Prostate gland (tissue), 2 donors: ENCODE measurements around the gene CHPF. TPM values are rescaled to one million over a fixed set of nuclear protein-coding genes. Genes with fewer than 3 reads are reported as not detected.

Source experiments
- DNase-seq: peaks from one replicate; pipeline ENCODE4 v3.0.0-alpha.2; 2019; ENCODE audit warnings: low spot score
- H3K27ac ChIP-seq, 2 donors: fragments of 200-600 bp; sonication (generic); 2 replicates each; pipeline ENCODE4 v1.5.1; 2017 to 2019
- H3K27me3 ChIP-seq: fragments of 200-600 bp; sonication (generic); replicated peaks from 2 replicates; pipeline ENCODE4 v1.5.1; 2019; ENCODE audit not compliant: insufficient read depth
- H3K36me3 ChIP-seq, 2 donors: fragments of 200-600 bp; sonication (generic); 1 replicate in 1 of 2; 2 replicates in 1 of 2; pipeline versions ENCODE4 v1.5.1 to v1.8.1; 2017 to 2019
- H3K4me1 ChIP-seq: fragments of 200-600 bp; sonication (generic); replicated peaks from 2 replicates; pipeline ENCODE4 v1.5.1; 2019
- H3K4me3 ChIP-seq, 2 donors: fragments of 200-600 bp; sonication (generic); 2 replicates each; pipeline ENCODE4 v1.5.1; 2017 to 2019
- H3K9me3 ChIP-seq: fragments of 200-600 bp; sonication (generic); 2 replicates; pipeline ENCODE4 v1.5.1; 2017
- POLR2A ChIP-seq: fragments of 450-650 bp; IDR thresholded peaks from one replicate; pipeline ENCODE4 v1.6.1; 2016; ENCODE audit warnings: antibody characterized with exemption, mild to moderate bottlenecking
- POLR2AphosphoS5 ChIP-seq: sonication (generic); formaldehyde crosslinking; IDR thresholded peaks from one replicate; pipeline ENCODE4 v1.6.1; 2017; ENCODE audit warnings: antibody characterized with exemption
- WGBS: methylation state at CpG from one replicate; pipeline ENCODE4 v1.1.5; 2018; 5-methylcytosine and 5-hydroxymethylcytosine counted together
- intact Hi-C: fragments of 100-400 bp; cut with DNase I; formaldehyde crosslinking; loops from one replicate; pipeline ENCODE4 v1.14.2; 2022
- total RNA-seq, 2 donors: library from RNA; depleted of rRNA; stranded (reverse); fragments of >200 nt; gene quantifications; one replicate each; pipeline ENCODE4 v1.1.0, GENCODE V29; 2016
- TF ChIP-seq, protein P1 (sequence below), 4 experiments: fragments of 200-600 bp in 2 of 4; fragments of 450-650 bp in 2 of 4; sonication (generic) in 2 of 4; IDR thresholded peaks; 1 replicate in 3 of 4; 2 replicates in 1 of 4; pipeline ENCODE4 v1.5.1; 2016 to 2019; ENCODE audit warnings: antibody characterized with exemption in 4 of 4, mild to moderate bottlenecking in 2 of 4, moderate library complexity in 2 of 4

CHPF gene
- total RNA-seq, 2 donors from 2014 or later: 150 to 819 TPM

DNA sequence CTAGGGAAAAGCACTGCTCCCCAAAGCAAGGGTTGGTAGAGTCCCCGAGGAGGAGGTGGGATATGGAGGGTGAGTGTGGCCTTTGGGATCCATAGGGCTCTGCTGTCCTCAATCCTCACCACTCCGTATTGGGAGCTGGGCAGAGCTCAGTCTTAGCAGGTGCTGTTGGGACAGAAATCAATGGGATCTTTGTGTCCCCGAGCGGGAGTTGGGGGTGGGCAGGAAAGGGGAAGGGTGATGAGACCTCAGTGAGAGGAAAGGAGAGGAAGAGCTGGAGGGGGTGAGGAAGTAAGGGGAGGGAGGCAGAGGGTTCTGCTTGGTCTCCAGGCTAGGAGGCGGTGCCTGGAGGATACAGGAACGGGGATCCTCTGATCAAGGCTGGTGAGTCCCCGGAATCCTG lies 26.7 kb downstream of the CHPF start:
- intact Hi-C loops: loop anchor here (10.0 kb wide), 1 partner anchor 342 kb away; the partner anchor contains the start of genes CNPPD1, RETREG2 and SLC23A3
- no peaks in the 10 kb centered on the region for H3K36me3 ChIP-seq
- H3K4me1 ChIP-seq: no peaks in the 10 kb centered on the region
- no peak overlapping the region for H3K27ac ChIP-seq
- no peak overlapping the region for H3K4me3 ChIP-seq
- 73% methylated on average over 7 of the region's 7 CpGs for WGBS
- DNase-seq: no peak
- TF ChIP-seq POLR2A (no peak), POLR2AphosphoS5 (no peak)
- TF ChIP-seq, protein P1, sequence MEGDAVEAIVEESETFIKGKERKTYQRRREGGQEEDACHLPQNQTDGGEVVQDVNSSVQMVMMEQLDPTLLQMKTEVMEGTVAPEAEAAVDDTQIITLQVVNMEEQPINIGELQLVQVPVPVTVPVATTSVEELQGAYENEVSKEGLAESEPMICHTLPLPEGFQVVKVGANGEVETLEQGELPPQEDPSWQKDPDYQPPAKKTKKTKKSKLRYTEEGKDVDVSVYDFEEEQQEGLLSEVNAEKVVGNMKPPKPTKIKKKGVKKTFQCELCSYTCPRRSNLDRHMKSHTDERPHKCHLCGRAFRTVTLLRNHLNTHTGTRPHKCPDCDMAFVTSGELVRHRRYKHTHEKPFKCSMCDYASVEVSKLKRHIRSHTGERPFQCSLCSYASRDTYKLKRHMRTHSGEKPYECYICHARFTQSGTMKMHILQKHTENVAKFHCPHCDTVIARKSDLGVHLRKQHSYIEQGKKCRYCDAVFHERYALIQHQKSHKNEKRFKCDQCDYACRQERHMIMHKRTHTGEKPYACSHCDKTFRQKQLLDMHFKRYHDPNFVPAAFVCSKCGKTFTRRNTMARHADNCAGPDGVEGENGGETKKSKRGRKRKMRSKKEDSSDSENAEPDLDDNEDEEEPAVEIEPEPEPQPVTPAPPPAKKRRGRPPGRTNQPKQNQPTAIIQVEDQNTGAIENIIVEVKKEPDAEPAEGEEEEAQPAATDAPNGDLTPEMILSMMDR (IDR thresholded peaks at IDR 0.05): no peak
- H3K9me3 ChIP-seq: no peaks in the 10 kb centered on the region
- peaks cover 9% of the 10 kb centered on the region for H3K27me3 ChIP-seq

DNA sequence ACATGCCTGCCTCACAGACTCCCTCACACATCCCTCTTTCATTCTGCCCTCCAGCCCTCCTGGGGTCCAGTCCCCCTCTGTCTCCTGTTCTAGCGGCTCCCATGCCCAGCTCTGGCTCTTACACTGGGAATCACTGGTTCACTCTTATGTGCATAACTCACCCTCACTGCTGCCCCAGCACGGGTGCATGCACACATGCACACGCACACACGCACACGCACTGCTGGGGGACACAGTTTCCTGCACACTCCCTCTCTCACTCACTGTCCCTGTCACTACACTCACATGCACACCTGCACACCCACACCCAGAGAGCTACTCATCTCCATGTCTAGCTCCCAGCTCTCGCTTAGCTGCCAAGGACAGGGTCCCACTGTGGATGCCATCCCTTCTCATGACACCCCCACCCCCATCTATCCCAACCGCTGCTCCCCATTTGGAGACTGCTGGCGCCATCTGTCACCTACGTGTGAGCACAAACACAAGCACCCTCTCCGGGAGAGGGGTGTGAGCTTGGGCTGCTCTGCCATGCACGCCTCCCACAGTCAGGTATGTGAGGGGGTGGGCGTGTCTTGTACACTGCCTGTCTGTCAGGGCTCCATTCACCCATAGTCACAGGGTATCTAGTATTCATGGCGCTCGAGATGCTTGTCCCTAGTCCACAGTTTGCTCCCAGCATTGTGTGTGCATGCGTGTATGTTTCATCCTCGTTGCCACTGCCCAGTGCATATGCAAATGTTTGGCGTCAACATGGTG lies 27.6 kb downstream of the CHPF start:
- 70% methylated on average over 17 of the region's 17 CpGs for WGBS
- Histone ChIP-seq H3K27ac (no peak overlapping the region), H3K4me3 (no peak overlapping the region), H3K27me3 (peaks cover 9% of the 10 kb centered on the region), H3K36me3 (no peaks in the 10 kb centered on the region), H3K9me3 (no peaks in the 10 kb centered on the region), H3K4me1 (no peaks in the 10 kb centered on the region)
- TF ChIP-seq, protein P1 (IDR thresholded peaks at IDR 0.05): no peak
- TF ChIP-seq POLR2A: no peak
- TF ChIP-seq POLR2AphosphoS5: no peak
- DNase-seq: no peak
- intact Hi-C loops: loop anchor here (10.0 kb wide), 1 partner anchor 341 kb away; the partner anchor contains the start of genes CNPPD1, RETREG2 and SLC23A3

DNA sequence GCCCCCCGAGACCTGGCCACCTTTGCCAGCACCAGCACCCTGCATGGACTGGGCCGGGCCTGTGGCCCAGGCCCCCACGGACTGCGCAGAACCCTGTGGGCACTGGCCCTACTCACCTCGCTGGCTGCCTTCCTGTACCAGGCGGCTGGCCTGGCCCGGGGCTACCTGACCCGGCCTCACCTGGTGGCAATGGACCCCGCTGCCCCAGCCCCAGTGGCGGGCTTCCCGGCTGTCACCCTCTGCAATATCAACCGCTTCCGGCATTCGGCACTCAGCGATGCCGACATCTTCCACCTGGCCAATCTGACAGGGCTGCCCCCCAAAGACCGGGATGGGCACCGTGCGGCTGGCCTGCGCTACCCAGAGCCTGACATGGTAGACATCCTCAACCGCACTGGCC lies 28.8 kb downstream of the CHPF start:
- intact Hi-C loops: loop anchor here (10.0 kb wide), 1 partner anchor 340 kb away; the partner anchor contains the start of genes CNPPD1, RETREG2 and SLC23A3

DNA sequence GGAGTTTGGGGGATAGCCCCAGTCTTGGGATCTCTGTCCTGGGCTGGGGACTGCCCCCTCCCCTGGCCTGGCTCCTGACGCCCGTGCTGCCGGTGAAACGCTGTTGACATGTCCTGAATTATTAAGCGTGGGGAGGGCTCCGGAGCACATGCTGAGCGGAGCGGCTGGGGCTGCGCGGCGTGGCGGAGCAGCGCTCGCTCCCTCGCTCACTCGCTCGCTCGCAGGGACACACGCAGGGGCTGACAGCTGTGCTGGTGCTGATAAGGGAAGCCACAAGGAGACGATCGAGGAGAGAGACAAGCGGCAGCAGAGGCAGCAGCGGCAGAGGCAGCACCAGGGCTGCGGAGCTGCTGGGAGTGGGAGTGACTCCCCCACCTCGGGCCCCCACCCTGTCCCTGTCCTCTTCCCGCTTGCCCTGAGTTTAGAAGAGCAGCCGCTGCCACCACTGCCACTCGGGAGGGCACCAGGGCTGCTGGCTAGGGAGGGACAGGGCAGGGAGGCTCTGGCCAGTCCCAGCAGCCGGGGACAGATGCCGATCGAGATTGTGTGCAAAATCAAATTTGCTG lies 29.3 kb downstream of the CHPF start, which contains the start of gene ASIC4:
ASIC4 (plus strand) TSS at position 287 of the 566 bp plus-strand sequence; CDS start at position 530, 243 bp downstream.
- intact Hi-C loops: loop anchor here (10.0 kb wide), 1 partner anchor 339 kb away; the partner anchor contains the start of genes CNPPD1, RETREG2 and SLC23A3
- H3K36me3 ChIP-seq: no peaks in the 10 kb centered on the region
- TF ChIP-seq, protein P1 (IDR thresholded peaks at IDR 0.05): no peak
- TF ChIP-seq POLR2A (no peak), POLR2AphosphoS5 (no peak)
- WGBS: 10% methylated on average over 30 of the region's 31 CpGs
- DNase-seq: no peak
- no peaks in the 10 kb centered on the region for H3K9me3 ChIP-seq
- peaks cover 2% of the 10 kb centered on the region for H3K4me1 ChIP-seq
- H3K27ac ChIP-seq: no peak within 1 kb of the TSS
- no peak within 1 kb of the TSS for H3K4me3 ChIP-seq
- H3K27me3 ChIP-seq: peaks cover 9% of the 10 kb centered on the region

More for the DNA sequence above, 28.8 kb downstream of the CHPF start:
- no peak overlapping the region for H3K27ac ChIP-seq
- TF ChIP-seq POLR2AphosphoS5: no peak
- TF ChIP-seq, protein P1 (IDR thresholded peaks at IDR 0.05): no peak
- no peak for TF ChIP-seq POLR2A
- peaks cover 2% of the 10 kb centered on the region for H3K4me1 ChIP-seq
- no peak overlapping the region for H3K4me3 ChIP-seq
- DNase-seq: no peak
- no peaks in the 10 kb centered on the region for H3K9me3 ChIP-seq
- peaks cover 9% of the 10 kb centered on the region for H3K27me3 ChIP-seq
- no peaks in the 10 kb centered on the region for H3K36me3 ChIP-seq
- WGBS: 87% methylated on average over 18 of the region's 21 CpGs
